CD4-positive, alpha-beta T cell treated with Interleukin-4 for 4 hours (primary cell): ENCODE data around the gene MYO3A.
"Not testable (repeated sequence)": the region's sequence is repeated elsewhere in the genome, so short reads cannot be mapped to it uniquely, and the experiment has no call there.

Experiments
- DNase-seq: peaks from one replicate; pipeline ENCODE4 v3.0.0-alpha.2; 2020

The MYO3A gene

DNA sequence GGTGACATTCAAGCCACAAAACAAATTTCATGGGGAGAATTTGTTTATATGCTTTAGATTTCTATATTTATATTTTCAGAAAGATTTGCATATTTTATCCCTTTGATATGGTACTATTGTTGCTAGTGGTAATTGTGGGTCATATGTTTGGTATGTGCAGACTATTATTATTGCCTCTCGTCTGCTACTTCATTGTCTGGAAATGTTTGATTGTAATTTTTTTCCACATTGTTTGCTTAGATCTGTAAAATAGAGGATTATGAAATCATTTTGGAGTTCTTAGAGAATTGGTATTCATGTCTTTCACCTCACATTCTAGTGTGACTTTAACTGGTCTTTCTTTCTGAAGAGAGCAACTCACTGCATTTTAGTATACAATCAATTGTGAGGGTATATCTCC lies 44.7 kb downstream of the MYO3A start:
- DNase-seq: no peak

DNA sequence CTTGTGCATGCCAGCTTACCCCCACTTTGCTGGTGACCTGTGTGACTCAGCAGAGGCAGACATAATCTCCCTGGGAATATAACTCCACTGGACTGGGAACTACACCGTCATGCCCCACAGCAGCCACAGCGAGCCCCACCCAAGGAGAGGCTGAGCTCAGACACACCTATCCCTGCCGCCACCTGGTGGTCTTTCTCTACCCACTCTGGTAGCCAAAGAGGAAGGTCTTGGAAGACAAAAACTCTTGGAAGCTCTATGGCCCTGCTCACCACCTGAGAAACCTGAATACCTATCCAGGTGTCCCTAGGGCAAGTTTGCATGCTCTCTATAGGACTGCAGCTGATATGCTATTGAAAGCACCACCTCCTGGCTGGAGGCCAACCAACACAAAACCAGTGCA lies 48.1 kb downstream of the MYO3A start:
- DNase-seq: no peak

DNA sequence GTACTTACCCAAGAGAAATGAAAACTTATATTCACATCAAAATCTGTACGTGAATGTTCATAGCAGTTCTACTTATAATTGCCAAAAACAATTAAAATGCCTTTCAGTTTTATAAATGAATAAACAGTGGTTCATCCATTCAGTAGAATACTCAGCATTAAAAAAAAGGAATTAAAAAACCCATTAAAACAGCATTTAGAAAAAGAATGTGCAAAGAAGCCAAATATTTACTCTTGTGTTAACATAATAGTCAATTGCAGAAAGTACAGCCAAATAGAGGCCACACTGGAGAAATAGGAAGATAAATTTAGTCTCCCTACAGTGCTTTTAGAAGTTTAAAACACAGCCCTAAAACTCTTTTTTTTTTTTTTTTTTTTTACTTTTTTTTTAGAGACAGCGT lies 54.6 kb downstream of the MYO3A start:
- DNase-seq: no peak

DNA sequence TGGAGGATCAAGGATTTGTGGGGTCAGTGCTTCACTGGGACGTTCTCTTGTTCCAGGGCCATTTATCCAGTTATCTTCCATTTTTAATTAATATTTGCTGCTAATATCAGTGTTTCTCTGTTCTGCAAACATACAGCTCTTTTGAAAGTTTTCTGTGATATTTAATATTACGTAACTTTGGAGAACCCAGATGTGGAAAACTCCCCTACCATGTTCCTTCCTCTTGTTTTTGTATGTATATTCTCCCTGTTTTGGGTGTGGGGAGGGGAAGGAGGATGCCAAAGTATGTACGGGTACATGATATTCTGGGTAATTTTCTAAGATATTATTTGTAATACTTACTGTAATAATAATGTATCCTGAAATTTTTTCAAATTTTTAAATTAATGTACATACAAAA lies 55.9 kb downstream of the MYO3A start:
- no peak for DNase-seq

DNA sequence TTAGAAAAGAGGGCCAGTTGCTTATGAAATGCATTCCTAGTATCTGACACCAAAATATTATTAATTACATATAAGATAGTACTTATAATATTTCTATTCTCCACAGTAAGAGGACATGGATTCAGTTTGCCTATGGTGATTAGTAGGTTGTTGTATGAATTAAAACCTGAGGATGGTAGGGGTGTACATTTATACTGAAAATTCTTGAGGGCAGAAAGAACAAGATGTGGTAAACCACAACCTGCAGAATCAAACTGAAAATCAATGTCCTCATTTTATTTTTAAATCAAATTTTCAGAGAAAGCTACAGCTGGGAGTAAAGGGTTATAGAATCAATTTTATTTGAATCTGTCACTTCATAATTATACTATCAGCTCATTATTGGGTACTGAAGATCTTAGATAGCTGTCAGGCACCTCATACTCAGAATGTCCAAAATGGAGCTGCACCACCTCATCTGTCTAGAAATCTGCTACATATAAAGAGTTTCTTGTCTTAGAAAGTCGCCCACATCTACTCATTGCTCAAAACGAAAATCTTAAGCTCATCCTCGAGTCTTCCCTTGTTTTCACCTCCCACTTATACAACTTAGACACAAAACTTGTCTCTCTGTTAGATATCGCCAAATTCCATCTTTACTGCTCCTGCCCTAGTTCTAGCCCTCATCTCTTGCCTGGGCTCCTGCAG lies 65.4 kb downstream of the MYO3A start:
- DNase-seq: no peak

DNA sequence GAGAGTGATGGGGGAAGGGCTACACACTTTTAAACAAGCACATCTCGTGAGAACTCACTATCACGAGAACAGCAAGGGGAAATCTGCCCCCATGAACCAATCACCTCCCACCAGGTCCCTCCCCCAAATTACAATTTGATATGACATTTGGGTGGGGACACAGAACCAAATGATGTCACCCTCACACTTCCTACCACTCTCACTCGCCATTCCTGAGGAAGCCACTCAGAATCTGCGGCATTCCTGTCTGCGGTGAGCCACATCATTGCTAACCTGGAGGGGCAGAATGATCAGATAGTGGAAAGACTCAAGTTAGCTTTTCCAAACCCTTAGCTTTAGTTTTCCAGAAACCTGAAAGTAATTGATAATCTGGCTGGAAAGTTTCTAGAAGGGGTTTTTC lies 66.9 kb downstream of the MYO3A start:
- DNase-seq: no peak

DNA sequence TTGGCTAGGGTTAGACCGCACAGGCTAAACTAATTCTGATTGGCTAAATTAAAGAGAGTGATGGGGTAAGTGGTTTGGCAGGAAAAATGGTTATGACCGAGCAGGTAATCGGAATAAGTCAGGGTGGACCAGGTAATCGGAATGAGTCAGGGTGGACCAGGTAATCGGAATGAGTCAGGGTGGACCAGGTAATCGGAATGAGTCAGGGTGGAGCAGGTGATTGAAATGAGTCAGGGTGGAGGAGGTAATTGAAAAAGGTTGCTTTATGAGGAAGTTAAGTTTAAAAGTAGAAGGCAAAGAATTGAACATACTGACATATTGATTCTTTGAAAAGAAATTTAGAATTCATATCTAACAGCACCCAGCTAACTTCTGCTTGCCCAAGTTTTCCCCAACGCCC lies 68.4 kb downstream of the MYO3A start:
- DNase-seq: not testable (repeated sequence)

DNA sequence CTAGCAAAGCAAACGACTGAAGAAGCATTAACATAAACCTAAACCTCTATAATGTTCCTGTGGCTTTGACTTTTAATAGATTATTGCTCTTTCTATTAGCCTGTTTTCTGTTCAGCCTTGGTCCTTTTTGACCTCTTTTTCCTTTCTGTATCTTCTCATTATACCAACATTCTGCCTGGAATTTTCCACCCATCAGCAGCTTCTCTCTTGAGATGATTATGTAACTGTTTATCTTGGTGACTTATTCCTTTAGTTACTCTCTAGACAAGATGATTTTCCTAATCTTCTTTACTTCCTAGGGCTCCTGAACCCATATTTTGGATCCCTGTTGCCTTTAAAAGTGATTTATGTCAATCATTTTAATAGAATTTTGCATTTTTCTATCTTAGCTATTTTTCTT lies 81.1 kb downstream of the MYO3A start:
- no peak for DNase-seq

DNA sequence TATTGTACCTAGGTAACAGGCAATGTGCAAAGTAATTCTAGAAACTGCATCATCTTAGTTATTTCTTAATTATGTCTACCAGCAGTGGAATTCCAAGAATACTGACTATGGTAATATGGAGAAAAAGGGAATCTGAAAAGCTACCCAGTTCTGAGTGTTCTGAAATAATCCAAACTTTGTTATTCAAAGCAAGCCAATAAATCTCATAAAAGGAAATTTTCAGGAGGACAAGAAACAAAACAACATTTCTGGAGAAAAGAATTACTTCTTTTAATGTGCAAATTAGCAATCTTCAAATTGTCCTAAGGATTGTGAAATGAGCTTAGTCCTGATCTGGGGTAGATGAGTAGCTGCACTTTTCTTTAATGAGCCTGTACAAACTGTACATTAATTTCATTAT lies 88.8 kb downstream of the MYO3A start:
- no peak for DNase-seq

DNA sequence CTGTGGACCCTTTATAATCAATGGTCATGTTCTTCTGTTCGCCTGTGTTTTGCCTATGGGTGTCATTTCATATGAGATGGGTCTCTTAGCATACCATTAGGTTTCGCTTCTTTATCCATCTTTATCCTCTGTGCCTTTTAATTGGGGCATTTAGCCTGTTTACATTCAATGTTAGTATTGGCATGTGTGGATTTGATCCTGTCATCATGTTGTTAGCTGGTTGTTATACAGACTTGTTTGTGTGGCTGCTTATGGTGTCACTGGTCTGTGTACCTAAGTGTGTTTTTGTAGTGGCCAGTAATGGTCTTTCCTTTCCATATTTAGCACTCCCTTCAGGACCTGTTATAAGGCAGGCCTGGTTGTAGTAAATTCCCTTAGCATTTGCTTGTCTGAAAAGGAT lies 90.3 kb downstream of the MYO3A start:
- no peak for DNase-seq

DNA sequence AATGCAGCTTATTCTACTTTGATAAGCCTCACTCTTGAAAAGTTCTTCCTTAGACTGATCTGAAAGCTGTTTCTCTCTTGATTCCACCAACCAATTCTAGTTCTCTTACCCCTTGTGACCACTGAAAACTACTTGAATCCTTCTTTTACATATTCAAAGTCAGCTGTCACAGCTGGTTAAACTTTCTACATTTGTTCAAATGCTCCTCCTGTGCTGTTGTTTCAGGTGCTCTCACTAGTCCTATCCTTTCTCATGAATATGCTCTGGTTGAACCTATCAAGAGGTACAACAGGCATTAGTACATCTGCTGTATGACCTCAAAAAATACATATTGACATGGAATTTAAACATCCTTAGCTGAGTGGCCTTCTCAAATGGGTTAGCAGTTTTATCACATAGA lies 91.5 kb downstream of the MYO3A start:
- no peak for DNase-seq

DNA sequence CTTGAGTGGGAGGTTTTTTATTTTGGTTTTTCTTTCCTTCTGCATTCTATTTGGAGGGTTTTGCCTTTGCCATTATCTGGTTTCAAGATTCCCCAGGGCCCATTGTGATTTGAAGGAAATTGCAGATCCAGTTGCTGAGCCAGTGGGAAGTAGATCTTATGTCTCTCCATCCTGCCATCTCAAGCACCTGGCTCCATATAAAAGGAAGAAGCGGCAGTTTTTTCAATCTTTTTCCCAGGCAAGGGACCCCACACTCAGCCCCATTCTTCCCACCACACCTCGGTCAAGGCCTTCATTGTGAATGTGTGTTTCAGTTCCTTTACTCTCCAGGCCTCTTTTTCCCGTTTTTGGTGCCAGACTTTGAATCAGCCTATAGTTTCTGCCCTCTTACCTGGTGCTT lies 95.8 kb downstream of the MYO3A start:
- DNase-seq: no peak

DNA sequence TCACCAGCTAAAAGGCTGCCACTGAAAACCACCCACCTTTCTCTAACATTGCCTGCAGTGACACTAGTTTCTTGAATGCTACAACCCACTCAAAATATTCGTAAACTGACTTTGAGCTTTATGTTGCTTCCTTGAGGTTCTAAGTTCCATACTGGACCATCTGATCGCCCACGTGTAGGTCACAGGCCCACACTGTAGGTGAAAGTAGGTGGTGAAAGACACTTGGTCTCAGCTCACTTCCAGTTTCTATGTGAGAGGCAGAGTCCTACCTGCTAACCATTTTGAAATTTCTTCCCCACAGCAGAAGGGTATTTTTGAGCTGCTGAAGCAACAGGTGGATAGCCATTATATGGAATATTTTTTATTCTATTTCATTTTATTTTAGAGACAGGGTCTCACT lies 97.3 kb downstream of the MYO3A start:
- no peak for DNase-seq

DNA sequence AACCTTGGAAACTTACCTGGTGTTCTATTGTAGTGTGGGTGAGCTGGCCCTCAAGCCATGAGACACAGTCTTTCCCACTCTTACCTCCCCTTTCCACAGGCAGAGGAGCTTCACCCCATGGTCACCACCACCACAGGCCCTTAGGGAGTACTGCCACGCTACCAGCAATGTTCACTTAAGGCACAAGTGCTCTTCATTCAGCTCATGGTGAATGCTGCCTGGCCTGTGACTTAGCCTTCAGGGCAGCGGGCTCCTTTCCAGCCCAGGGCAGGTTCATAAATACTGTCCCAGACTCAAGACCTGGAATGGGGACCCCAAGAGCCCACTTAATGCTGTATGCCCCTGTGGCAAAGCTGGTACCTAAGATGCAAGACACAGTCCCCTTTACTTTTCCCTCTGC lies 109.4 kb downstream of the MYO3A start:
- DNase-seq: no peak

DNA sequence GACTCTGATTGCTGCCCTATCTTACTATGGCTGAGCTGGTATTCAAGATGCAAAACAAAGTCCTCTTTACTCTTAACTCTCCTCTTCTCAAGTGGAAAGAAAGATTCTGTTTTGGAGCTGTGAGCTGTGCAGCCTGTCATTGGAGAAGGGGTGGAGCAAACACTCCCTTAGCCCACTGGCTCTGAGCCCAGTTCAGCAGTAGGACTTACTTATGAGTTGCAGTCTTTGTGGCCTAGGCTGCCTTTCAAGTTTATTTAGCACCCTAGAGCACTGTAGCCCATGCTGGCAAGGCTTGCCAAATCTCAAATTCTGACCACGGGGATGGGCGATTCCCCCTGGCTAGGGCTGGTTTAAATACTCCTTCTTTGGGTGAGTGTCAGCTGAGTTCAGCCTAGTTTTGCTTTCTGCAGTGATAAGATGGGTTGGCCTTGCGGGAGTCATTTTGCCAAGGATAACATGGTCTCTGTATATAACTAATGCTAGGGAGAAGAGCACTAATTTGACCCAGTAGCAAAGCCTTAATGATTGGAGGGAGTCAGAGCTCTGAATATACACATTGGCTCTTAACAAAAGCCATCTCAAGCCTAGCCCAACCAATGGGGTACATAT lies 110.2 kb downstream of the MYO3A start:
- DNase-seq: no peak

DNA sequence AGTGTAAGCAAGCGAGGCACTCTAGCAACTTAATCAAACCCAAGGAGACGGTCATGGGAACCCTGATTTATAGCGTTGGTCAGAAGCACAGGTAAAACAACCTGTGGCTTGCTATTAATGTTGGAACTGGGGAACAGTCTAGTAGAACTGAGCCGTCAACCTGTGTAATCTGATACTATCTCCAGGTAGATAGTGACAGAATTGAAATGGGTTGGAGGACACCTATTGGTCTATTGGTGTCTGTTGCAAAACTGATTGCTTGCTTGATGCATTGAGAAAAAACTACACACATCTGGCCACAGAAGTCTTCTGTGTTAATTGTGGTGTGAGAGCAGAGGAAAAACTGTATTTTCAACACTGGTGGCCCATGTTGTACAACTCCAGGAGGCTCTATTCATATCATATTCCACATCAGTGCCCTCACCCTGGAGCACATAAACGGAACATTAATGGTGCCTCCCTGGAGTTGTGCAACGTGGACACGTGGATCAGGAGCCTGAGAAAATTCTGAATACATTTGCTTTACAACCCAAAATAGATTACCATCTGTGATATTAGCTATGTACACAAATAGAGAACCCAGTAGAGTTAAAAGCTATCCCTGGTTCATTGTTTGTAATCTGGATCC lies 112.2 kb downstream of the MYO3A start:
- DNase-seq: no peak

DNA sequence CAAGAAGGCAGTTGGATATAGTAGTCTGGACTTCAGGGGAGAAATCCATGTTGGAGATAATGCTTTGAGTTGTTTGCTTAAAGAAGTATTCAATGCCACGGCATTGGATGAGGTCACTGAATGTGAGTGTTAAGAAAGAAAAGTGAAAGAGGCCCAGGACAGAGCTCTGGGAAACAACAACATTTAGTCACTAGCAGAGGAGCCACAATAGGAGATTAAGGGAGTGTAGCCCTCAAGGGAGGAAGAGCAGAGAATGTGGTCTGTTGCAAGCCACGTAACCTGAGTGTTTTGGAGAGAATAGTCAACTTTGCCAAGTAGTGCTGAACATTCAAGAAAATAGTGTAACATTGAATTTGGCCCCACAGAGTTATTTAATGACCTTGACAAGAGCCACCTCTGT lies 114.7 kb downstream of the MYO3A start:
- no peak for DNase-seq

DNA sequence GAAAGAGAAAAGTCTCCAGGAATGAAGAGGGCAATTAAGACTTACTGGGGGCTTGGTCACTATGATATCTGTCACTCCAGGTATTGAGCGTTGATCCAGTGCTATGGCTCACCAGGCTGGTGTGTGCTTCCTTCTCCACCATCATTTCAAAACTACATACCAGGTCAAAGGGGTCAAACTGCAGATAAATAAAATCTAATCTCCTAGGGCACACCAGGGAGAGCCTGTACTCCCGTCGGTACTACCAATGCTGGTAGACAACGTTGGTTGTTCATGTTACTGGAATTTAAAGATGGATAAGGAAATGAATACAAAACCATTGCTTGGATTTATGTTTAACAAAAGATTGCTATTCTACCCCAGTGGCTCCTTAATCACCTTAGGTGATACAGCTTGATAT lies 118.3 kb downstream of the MYO3A start:
- DNase-seq: no peak

DNA sequence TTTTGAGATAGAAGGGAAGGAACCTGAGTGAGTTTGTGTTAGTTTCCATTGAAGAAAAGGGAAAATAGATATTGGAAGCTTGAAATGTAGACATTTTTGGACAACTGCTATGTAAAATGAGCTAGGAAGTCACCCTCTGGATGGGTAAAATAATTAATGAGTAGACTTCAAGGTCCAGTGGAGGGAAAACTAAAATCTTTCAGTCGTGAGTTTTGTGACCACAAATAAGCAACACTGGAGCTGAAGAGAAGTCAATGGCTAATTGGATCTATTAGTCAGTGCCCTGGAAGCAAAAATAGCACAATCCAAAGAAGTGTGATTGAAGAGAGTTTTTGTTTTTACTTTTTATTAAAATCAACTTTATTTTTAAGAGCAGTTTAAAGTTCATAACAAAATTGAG lies 123.4 kb downstream of the MYO3A start:
- no peak for DNase-seq

DNA sequence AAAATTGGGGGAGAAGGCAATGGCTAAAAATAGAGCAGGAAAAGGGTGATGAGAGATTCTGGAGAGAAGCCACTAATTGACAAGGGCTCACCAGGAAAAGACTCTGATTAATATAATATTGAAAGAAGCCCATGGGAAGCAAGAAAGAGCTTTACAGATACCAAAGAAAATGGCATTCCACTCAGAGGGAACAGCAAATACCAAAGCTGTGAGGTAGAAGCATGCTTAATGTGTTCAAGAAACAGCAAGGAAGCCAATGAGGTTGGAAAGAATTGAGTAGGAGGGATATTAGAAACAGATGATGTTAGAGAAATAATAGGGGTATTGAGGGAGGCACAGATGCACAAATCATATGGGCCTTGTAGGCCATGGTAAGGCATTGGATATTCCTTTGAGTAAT lies 130.1 kb downstream of the MYO3A start:
- DNase-seq: no peak

DNA sequence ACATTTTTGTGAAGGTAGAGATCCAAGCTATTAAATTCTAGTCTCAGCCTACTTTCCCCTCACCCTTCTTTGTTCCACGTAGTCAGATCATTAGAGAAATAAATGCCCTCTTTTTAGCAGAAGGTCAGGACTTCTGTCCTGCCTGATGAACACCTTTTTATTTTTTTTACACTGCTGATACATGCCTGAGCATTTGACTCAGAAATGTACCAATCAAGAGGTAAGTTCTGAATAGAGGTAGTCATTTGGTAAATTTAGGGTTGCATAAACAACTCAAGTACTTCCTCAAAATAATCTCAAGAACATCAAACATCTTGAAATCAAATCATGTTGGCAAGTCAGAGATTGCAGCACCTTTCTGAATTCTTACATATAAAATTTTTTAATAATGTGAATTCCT lies 133.7 kb downstream of the MYO3A start:
- no peak for DNase-seq

DNA sequence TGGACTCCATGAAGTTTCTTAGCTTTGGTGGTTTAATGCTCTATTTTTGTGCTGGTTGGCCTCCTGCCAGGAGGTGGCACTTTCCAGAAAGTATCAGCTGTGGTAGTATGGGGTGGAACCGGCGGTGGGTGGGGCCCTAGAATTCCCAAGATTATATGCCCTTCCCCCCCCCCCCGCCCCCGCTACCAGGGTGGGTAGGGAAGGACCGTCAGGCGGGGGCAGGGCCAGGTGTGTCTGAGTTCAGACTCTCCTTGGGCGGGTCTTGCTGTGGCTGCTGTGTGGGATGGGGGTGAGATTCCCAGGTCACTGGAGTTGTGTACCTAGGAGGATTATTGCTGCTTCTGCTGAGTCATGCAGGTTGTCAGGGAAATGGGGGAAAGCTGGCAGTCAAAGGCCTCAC lies 146.9 kb downstream of the MYO3A start:
- not testable (repeated sequence) for DNase-seq

DNA sequence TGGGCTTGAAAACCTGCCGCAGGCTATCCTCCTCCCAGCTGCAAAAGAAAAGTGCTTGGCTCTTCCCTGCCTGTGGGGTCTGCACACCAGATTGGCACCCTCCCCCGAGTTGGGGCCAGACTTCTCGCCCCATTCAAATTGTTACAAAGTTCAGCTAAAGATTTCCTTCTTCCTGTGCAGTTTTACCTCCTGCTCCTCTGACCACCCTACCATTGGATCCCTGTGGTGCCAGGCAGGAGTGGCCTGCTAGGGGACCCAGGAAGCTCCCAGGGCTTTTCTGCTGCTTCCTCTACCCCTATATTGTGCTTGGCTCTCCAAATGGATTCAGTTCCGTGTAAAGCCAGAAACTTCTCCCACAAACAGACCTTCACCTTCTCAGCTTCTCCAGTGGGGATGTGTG lies 147.4 kb downstream of the MYO3A start:
- no peak for DNase-seq

DNA sequence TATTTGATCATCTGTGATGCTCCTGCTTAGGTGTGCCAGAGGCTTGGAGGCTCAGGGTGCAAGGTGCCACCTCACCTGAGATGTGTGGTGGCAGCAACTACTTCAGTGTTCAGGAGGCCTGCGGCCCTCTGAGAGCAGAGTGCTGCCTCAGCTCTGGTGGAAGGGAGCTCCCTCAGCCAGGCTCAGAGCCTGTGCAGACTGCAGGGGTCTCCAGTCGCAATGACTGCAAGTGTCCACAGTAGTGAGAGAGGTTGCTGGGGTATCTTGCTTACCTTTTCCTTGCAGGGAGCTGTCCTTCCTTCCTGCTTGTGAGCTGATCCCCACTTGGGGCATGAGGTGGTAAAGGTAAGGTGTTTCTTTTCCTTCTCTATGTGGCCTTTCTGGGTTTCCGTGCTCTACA lies 151.5 kb downstream of the MYO3A start:
- DNase-seq: no peak

DNA sequence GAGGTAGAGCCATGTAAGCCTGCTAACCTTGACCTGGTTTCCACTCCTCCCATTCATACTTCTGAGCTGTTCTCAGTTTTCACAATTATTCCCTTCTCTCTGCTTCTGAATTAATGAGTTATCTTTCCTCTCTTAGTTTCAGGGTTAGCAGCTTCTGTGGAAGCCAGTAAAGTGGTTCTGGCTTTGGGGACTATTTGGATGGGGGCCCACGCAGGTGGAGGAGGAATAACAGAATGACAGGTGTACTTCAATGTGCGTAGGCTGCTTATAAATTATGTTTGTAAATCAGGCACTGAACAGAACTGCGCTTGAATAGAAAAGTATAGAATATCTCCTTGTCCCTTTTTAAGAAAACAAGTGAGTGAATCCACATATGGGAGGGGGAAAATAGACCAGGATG lies 153.6 kb downstream of the MYO3A start:
- no peak for DNase-seq
